HEK293 (cell line): ENCODE data around the gene GXYLT1.

Experiments
- BCL11A ChIP-seq: fragments of 450-650 bp; formaldehyde crosslinking; IDR thresholded peaks from 2 replicates; pipeline ENCODE4 v1.5.1; 2016; ENCODE audit warnings: low read depth, missing biosample characterization, missing genetic modification characterization
- ELK4 ChIP-seq: IDR thresholded peaks from 2 replicates; pipeline ENCODE4 v1.6.1; 2011; ENCODE audit warnings: mild to moderate bottlenecking, low read depth, low read length, borderline replicate concordance
- HIC1 ChIP-seq: fragments of 450-650 bp; formaldehyde crosslinking; IDR thresholded peaks from 2 replicates; pipeline ENCODE4 v1.5.1; 2016; ENCODE audit warnings: missing biosample characterization, missing genetic modification characterization
- MEIS1 ChIP-seq: sonication (generic); formaldehyde crosslinking; IDR thresholded peaks from 2 replicates; pipeline ENCODE4 v1.8.1; 2022; ENCODE audit warnings: missing genetic modification reagents, mild to moderate bottlenecking, borderline replicate concordance
- OSR2 ChIP-seq: fragments of 450-650 bp; formaldehyde crosslinking; IDR thresholded peaks from 2 replicates; pipeline ENCODE4 v1.5.1; 2016; ENCODE audit warnings: missing biosample characterization, missing genetic modification characterization
- PRDM10 ChIP-seq: fragments of 450-650 bp; formaldehyde crosslinking; IDR thresholded peaks from 2 replicates; pipeline ENCODE4 v1.5.1; 2016; ENCODE audit warnings: missing biosample characterization, missing genetic modification characterization
- RBAK ChIP-seq: fragments of 450-650 bp; formaldehyde crosslinking; IDR thresholded peaks from 2 replicates; pipeline ENCODE4 v1.5.1; 2016; ENCODE audit warnings: missing biosample characterization, missing genetic modification characterization
- SALL2 ChIP-seq: fragments of 450-650 bp; formaldehyde crosslinking; IDR thresholded peaks from 2 replicates; pipeline ENCODE4 v1.5.0; 2017; ENCODE audit warnings: missing biosample characterization, mild to moderate bottlenecking, missing genetic modification characterization, borderline replicate concordance
- SP2 ChIP-seq: fragments of 450-650 bp; formaldehyde crosslinking; IDR thresholded peaks from 2 replicates; pipeline ENCODE4 v1.5.1; 2016; ENCODE audit warnings: missing biosample characterization, missing genetic modification characterization
- ZBTB10 ChIP-seq: fragments of 450-650 bp; formaldehyde crosslinking; IDR thresholded peaks from 2 replicates; pipeline ENCODE4 v1.5.1; 2016; ENCODE audit warnings: missing biosample characterization, missing genetic modification characterization
- ZBTB26 ChIP-seq: fragments of 450-650 bp; formaldehyde crosslinking; optimal IDR thresholded peaks from 2 replicates; pipeline ENCODE3; 2016; ENCODE audit warnings: missing biosample characterization, mild to moderate bottlenecking, missing genetic modification characterization
- ZEB2 ChIP-seq: fragments of 450-650 bp; formaldehyde crosslinking; IDR thresholded peaks from 2 replicates; pipeline ENCODE4 v1.5.1; 2016; ENCODE audit warnings: missing biosample characterization, missing genetic modification characterization
- ZFP69B ChIP-seq: fragments of 450-650 bp; formaldehyde crosslinking; IDR thresholded peaks from 2 replicates; pipeline ENCODE4 v1.5.1; 2016; ENCODE audit warnings: missing biosample characterization, missing genetic modification characterization
- ZNF114 ChIP-seq: fragments of 450-650 bp; formaldehyde crosslinking; IDR thresholded peaks from 2 replicates; pipeline ENCODE4 v1.5.0; 2017; ENCODE audit warnings: missing biosample characterization, missing genetic modification characterization
- ZNF148 ChIP-seq: fragments of 450-650 bp; formaldehyde crosslinking; IDR thresholded peaks from 2 replicates; pipeline ENCODE4 v1.5.0; 2017; ENCODE audit warnings: missing biosample characterization, missing genetic modification characterization, borderline replicate concordance
- ZNF223 ChIP-seq: fragments of 450-650 bp; formaldehyde crosslinking; IDR thresholded peaks from 2 replicates; pipeline ENCODE4 v1.5.1; 2016; ENCODE audit warnings: missing biosample characterization, missing genetic modification characterization
- ZNF239 ChIP-seq: fragments of 450-650 bp; formaldehyde crosslinking; IDR thresholded peaks from 2 replicates; pipeline ENCODE4 v1.5.1; 2016; ENCODE audit warnings: missing biosample characterization, missing genetic modification characterization
- ZNF26 ChIP-seq: fragments of 450-650 bp; formaldehyde crosslinking; IDR thresholded peaks from 2 replicates; pipeline ENCODE4 v1.5.1; 2016; ENCODE audit warnings: missing biosample characterization, missing genetic modification characterization
- ZNF398 ChIP-seq: fragments of 450-650 bp; formaldehyde crosslinking; IDR thresholded peaks from 2 replicates; pipeline ENCODE4 v1.5.1; 2017; ENCODE audit warnings: missing biosample characterization, missing genetic modification characterization
- ZNF530 ChIP-seq: fragments of 450-650 bp; formaldehyde crosslinking; IDR thresholded peaks from 2 replicates; pipeline ENCODE4 v1.5.1; 2016; ENCODE audit warnings: low read depth, missing biosample characterization, missing genetic modification characterization
- ZNF658 ChIP-seq: fragments of 450-650 bp; formaldehyde crosslinking; IDR thresholded peaks from 2 replicates; pipeline ENCODE4; 2016; ENCODE audit warnings: missing biosample characterization, missing genetic modification characterization
- ZNF792 ChIP-seq: fragments of 450-650 bp; formaldehyde crosslinking; IDR thresholded peaks from 2 replicates; pipeline ENCODE4 v1.5.1; 2016; ENCODE audit warnings: missing biosample characterization, missing genetic modification characterization

GXYLT1 gene

GRCh38 chr12:42094277-42094676, 50.4 kb downstream of the GXYLT1 start (continued):
- TF ChIP-seq ZBTB26 (no peak), ZNF26 (tag by site-specific recombination) (no peak), ZFP69B (tag by site-specific recombination) (no peak), MEIS1 (CRISPR knock-in tag) (no peak), PRDM10 (no peak), OSR2 (tag by site-specific recombination) (peak; percentile 99), RBAK (tag by site-specific recombination) (peak; percentile 12; the same call in 1 of the 2 replicates), ZNF148 (tag by site-specific recombination) (no peak), SALL2 (tag by site-specific recombination) (no peak), ZNF658 (tag by site-specific recombination) (no peak), ZNF223 (tag by site-specific recombination) (no peak), ZNF114 (tag by site-specific recombination) (no peak), SP2 (no peak), ZBTB10 (tag by site-specific recombination) (no peak), ZNF398 (tag by site-specific recombination) (no peak), ZEB2 (tag by site-specific recombination) (peak; percentile 80), ZNF792 (tag by site-specific recombination) (no peak), HIC1 (tag by site-specific recombination) (peak; percentile 89), BCL11A (tag by site-specific recombination) (0 out of 2 replicates have a peak, but pooled peaks have one; percentile 25), ELK4 (no peak), ZNF239 (no peak), ZNF530 (tag by site-specific recombination) (no peak)
